Vagina (tissue), 2 donors: ENCODE data around the gene USH2A.

ENCODE experiments used
- POLR2AphosphoS5 ChIP-seq, 2 donors: sonication (generic); formaldehyde crosslinking; IDR thresholded peaks; one replicate each; pipeline ENCODE4 v1.9.0; 2017; ENCODE audit warnings: antibody characterized with exemption in 2 of 2, mild to moderate bottlenecking in 2 of 2, low read depth in 1 of 2; ENCODE audit not compliant: insufficient read depth in 1 of 2
- TF ChIP-seq, protein P1 (sequence below), 3 experiments: fragments of 450-650 bp in 2 of 3; fragments of 200-600 bp in 1 of 3; sonication (generic) in 1 of 3; IDR thresholded peaks; one replicate each; pipeline ENCODE4 v1.5.1; 2017 to 2019; ENCODE audit warnings: antibody characterized with exemption in 3 of 3, mild to moderate bottlenecking in 2 of 3, moderate library complexity in 2 of 3

DNA sequence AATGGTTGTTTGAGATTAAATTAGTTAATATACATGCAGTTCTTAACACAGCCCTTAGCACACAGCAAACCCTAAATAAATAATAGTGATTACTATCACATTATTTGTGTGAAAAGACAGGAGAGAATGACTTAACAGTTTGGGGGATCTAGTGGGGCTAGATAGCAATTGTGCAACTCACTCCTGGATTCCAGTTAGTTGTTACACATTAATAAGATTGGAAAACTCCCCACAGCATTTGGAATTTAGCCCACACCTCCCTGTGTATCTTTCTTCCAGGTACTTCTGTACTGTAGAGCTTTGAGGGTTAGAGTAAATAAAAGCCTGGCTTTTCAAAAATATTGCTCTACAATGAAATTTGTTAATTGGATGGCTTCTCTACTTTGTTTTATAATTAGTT, 763.0 kb downstream of the USH2A start:
- TF ChIP-seq, protein P1, sequence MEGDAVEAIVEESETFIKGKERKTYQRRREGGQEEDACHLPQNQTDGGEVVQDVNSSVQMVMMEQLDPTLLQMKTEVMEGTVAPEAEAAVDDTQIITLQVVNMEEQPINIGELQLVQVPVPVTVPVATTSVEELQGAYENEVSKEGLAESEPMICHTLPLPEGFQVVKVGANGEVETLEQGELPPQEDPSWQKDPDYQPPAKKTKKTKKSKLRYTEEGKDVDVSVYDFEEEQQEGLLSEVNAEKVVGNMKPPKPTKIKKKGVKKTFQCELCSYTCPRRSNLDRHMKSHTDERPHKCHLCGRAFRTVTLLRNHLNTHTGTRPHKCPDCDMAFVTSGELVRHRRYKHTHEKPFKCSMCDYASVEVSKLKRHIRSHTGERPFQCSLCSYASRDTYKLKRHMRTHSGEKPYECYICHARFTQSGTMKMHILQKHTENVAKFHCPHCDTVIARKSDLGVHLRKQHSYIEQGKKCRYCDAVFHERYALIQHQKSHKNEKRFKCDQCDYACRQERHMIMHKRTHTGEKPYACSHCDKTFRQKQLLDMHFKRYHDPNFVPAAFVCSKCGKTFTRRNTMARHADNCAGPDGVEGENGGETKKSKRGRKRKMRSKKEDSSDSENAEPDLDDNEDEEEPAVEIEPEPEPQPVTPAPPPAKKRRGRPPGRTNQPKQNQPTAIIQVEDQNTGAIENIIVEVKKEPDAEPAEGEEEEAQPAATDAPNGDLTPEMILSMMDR (IDR thresholded peaks at IDR 0.05): no peak
- TF ChIP-seq POLR2AphosphoS5 (IDR thresholded peaks at IDR 0.05; ENCODE audit: insufficient read depth in 1 of 2, low read depth in 1 of 2): no peak
